GM12872 (cell line): Measurements from ENCODE around the gene TMEM207.

Source experiments
- TF ChIP-seq, protein P1 (sequence below): IDR thresholded peaks from 3 replicates; pipeline ENCODE4 v1.5.1; 2011; ENCODE audit warnings: low read depth, mild to moderate bottlenecking, low read length, moderate library complexity; ENCODE audit not compliant: insufficient read depth

Gene TMEM207

DNA sequence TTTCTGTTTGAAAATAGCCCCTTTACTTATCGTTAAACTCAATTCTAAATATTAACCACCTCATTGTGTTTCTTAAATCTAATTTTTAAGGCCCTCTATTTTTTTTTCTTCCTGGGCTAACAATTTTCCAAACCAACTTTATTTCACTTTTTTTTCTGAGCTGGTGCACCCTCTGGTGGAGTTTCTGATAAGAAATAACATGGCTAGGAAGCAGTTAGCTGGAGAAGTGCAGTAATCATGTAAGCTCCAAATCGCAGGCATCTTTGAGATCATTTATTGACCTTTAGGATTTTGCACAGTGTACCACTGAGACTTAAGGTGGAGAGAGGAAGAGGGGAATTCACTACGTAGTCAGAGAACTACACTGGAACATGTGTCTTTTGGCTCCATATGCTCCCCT is 6.4 kb downstream of the TMEM207 start:
- TF ChIP-seq, protein P1, sequence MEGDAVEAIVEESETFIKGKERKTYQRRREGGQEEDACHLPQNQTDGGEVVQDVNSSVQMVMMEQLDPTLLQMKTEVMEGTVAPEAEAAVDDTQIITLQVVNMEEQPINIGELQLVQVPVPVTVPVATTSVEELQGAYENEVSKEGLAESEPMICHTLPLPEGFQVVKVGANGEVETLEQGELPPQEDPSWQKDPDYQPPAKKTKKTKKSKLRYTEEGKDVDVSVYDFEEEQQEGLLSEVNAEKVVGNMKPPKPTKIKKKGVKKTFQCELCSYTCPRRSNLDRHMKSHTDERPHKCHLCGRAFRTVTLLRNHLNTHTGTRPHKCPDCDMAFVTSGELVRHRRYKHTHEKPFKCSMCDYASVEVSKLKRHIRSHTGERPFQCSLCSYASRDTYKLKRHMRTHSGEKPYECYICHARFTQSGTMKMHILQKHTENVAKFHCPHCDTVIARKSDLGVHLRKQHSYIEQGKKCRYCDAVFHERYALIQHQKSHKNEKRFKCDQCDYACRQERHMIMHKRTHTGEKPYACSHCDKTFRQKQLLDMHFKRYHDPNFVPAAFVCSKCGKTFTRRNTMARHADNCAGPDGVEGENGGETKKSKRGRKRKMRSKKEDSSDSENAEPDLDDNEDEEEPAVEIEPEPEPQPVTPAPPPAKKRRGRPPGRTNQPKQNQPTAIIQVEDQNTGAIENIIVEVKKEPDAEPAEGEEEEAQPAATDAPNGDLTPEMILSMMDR: no peak

DNA sequence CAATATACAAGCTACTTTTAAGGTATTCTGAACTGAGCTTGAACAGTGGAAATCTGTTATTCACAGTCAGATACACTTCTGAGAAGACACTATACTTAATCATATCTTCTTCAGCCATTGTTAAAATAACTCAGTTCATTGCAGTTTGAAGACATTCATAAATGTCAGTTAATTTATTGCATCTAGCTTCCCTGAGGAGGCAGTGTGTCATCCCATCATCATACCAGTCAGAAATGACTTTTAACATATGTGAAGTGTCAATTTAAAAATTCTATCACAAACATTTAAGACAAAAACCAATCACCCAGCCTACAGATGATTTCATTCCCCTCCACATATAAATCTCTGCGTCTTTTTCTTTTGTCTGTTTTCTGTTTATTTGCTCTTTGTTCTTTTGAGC is 7.5 kb downstream of the TMEM207 start:
- TF ChIP-seq, protein P1: no peak

DNA sequence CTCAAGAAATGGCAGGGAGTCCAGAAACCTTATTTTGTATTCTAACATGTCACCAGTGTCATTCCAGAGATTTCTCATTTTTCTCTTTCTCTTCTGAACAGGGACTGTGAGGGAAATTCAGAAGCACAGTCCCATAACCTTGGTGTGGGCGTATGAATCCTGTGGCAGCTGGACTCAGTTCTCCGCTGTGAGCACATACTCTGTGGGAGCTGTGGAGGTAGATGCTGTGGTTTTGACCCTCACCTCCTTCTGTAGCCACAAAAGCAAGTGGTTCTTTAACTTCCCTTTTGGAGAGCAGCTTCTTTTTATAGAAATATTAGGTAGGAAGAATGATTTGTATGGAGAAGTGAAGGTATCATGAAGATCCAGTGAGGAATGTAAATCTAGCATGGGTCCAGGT is 13.4 kb downstream of the TMEM207 start:
- TF ChIP-seq, protein P1: no peak

DNA sequence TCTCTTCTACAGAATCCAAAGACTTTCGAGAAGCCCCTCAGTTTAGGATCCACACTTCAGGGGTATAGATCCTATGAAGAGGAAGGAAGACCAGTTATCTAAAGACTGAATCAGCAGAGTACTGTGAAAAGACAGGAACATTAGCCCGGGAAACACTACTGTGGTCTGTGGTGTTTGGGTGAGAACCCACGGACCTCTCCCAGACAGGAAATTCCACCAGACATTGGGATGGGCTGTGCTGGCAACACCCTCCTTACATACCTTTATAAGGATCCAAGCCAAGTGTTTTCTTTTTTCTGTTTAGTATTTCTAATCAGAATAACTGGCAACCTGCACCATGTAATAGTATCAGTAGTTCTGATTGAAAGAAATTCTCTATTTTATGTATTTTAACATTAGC is 14.1 kb downstream of the TMEM207 start:
- TF ChIP-seq, protein P1: no peak

DNA sequence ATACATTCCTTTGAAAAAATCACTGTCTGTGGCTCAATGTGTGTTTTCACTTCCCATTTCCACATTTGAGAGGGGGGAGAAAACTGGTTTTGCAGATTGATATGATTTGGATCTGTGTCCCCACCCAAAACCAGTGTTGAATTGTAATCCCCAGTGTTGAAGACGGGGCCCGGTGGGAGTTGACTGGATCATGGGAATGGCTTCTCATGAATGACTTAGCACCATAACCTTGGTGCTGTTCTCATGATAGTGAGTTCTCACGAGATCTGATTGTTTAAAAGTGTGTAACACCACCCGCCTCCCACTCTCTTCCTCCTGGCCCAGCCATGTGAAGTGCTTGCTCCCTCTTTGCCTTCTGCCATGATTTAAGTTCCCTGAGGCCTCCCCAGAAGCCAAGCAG is 16.1 kb downstream of the TMEM207 start:
- TF ChIP-seq, protein P1: no peak

DNA sequence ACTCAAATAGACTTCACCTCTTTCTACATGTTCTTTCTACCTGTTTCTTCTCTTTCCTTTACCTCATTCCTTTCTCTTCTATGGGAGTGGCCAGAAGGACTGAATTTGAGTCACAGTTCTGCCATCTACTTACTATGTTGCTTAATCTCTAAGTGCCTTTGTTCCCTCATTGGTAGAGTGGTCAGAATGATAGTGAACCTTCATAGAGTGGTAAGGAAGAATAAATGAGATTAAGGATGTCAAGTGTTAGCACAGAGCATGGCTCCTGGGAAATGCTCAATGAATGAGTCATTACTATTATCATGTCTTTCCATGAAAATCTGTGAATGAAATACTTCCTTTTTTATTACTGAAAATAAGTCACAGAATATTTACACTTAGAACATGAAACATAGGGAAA is 17.5 kb downstream of the TMEM207 start:
- TF ChIP-seq, protein P1: no peak

DNA sequence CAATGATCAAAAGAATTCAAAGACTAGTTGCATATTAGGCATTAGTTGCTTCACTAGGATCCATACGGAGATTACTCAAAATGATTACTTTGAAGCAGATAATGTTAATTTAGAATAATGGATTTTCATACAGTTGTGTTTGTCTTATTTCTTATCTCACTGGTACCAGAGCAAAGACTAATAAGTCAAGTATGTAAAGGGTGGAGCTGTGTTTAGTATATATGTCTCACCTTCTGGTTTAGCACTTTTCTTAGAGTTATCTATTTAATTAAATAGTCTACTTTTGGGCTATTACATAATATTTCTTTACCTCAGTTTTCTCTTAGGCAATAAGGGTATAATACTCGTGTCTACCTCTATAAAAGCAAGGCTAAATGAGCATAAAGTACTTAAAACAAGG is 18.8 kb downstream of the TMEM207 start:
- TF ChIP-seq, protein P1: no peak

DNA sequence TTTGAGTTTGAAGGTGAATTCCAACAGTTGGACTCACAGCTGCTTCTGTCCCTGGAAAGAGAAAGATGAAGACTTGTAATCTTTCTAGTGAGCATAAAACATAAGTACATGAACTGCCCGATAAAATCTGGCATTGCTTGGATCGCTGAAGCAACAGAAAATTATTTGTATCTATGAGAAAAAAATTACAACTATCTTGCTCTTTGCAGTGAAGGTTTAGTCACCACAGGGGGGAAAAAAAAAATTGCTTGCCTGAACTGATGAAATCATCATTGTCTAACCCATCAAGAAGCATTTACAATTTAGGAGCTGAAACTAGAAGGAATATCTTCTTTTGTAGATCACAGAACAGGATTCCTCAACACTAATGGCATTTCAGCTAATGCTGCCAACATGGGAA is 20.0 kb downstream of the TMEM207 start:
- TF ChIP-seq, protein P1: no peak
